Colonic mucosa (tissue), 4 donors: ENCODE results near the gene ITPR2. TPM values are rescaled to one million over a fixed set of nuclear protein-coding genes. Genes with fewer than 3 reads are reported as not detected.

ENCODE experiments used
- DNase-seq: peaks from one replicate; pipeline ENCODE4 v3.0.0-alpha.2; 2020
- H3K27ac ChIP-seq: fragments of 200-600 bp; one replicate; pipeline ENCODE4 v1.8.0; 2021
- H3K27me3 ChIP-seq: fragments of 200-600 bp; one replicate; pipeline ENCODE4 v1.8.0; 2021
- H3K36me3 ChIP-seq: fragments of 200-600 bp; one replicate; pipeline ENCODE4 v1.8.0; 2021
- H3K4me1 ChIP-seq: fragments of 200-600 bp; one replicate; pipeline ENCODE4 v1.8.0; 2021; ENCODE audit warnings: mild to moderate bottlenecking
- H3K4me3 ChIP-seq: fragments of 200-600 bp; one replicate; pipeline ENCODE4 v1.8.0; 2021
- H3K9ac ChIP-seq, 2 donors: one replicate each; pipeline ENCODE4 v1.7.0; 2013; ENCODE audit warnings: control low read depth in 2 of 2, low read depth in 2 of 2, low read length in 2 of 2
- H3K9me3 ChIP-seq: fragments of 200-600 bp; one replicate; pipeline ENCODE4 v1.8.0; 2021
- CTCF ChIP-seq: fragments of 200-600 bp; IDR thresholded peaks from one replicate; pipeline ENCODE4 v1.8.0; 2022; ENCODE audit warnings: antibody characterized with exemption, mild to moderate bottlenecking
- intact Hi-C: fragments of 100-400 bp; cut with DNase I; formaldehyde crosslinking; loops from one replicate; pipeline ENCODE4 v1.14.1; 2022
- total RNA-seq, 2 donors: library from RNA; stranded (reverse); fragmentation: NEBNext Ultra II Directional in 1 of 2; extraction: Animal tissue kit (Norgen Biotek cat#: 25700) in 1 of 2; gene quantifications; one replicate each; pipeline ENCODE4 v1.2.1, GENCODE V29; 2021
- donor health status: healthy.
- donor health status: DM: no; HTN: no; CAD: no.
- donor health status: DM: no; HTN: no; CAD: no.

The ITPR2 gene
- total RNA-seq, 2 donors from 2014 or later: 15.9 to 39.3 TPM

GRCh38 chr12:26712892-26713291, 120.1 kb downstream of the ITPR2 start:
- Histone ChIP-seq H3K27me3 (no peaks in the 10 kb centered on the region), H3K27ac (no peak overlapping the region), H3K36me3 (no peaks in the 10 kb centered on the region), H3K4me3 (no peak overlapping the region), H3K9ac (no peak overlapping the region), H3K4me1 (no peaks in the 10 kb centered on the region), H3K9me3 (no peaks in the 10 kb centered on the region)
- no peak for DNase-seq
- TF ChIP-seq CTCF: no peak
- intact Hi-C loops: no loop called here

- no peaks in the 10 kb centered on the region for H3K4me1 ChIP-seq
- H3K27me3 ChIP-seq: no peaks in the 10 kb centered on the region
- DNase-seq: no peak
- H3K9ac ChIP-seq: no peak overlapping the region
- H3K27ac ChIP-seq: no peak overlapping the region
- no peak overlapping the region for H3K4me3 ChIP-seq
- intact Hi-C loops: no loop called here
- no peaks in the 10 kb centered on the region for H3K9me3 ChIP-seq
- TF ChIP-seq CTCF: no peak
- H3K36me3 ChIP-seq: no peaks in the 10 kb centered on the region
Measured at GRCh38 chr12:26711569-26711968, 121.4 kb downstream of the ITPR2 start.

GRCh38 chr12:26711072-26711471, 121.9 kb downstream of the ITPR2 start:
- DNase-seq: no peak
- no peak overlapping the region for H3K27ac ChIP-seq
- H3K36me3 ChIP-seq: no peaks in the 10 kb centered on the region
- H3K9me3 ChIP-seq: no peaks in the 10 kb centered on the region
- no peaks in the 10 kb centered on the region for H3K4me1 ChIP-seq
- no peak overlapping the region for H3K9ac ChIP-seq
- TF ChIP-seq CTCF: no peak
- H3K4me3 ChIP-seq: no peak overlapping the region
- no peaks in the 10 kb centered on the region for H3K27me3 ChIP-seq
- intact Hi-C loops: no loop called here

- H3K27me3 ChIP-seq: no peaks in the 10 kb centered on the region
- intact Hi-C loops: no loop called here
- H3K4me3 ChIP-seq: no peak overlapping the region
- DNase-seq: no peak
- TF ChIP-seq CTCF: no peak
- H3K9ac ChIP-seq: no peak overlapping the region
- H3K9me3 ChIP-seq: no peaks in the 10 kb centered on the region
- H3K4me1 ChIP-seq: peaks cover 6% of the 10 kb centered on the region
- no peaks in the 10 kb centered on the region for H3K36me3 ChIP-seq
- H3K27ac ChIP-seq: no peak overlapping the region
Measured at GRCh38 chr12:26705851-26706250, 127.1 kb downstream of the ITPR2 start.

GRCh38 chr12:26704684-26705460, 128.1 kb downstream of the ITPR2 start:
- DNase-seq: no peak
- no peak for TF ChIP-seq CTCF
- Histone ChIP-seq H3K36me3 (no peaks in the 10 kb centered on the region), H3K9ac (no peak overlapping the region), H3K27ac (no peak overlapping the region), H3K9me3 (no peaks in the 10 kb centered on the region), H3K27me3 (no peaks in the 10 kb centered on the region), H3K4me1 (peaks cover 6% of the 10 kb centered on the region), H3K4me3 (no peak overlapping the region)
- intact Hi-C loops: no loop called here
